Activated CD4-positive, alpha-beta memory T cell treated with anti-CD3 and anti-CD28 coated beads for 36 hours (primary cell): Measurements from ENCODE around the gene INTS4. TPM values are rescaled to one million over a fixed set of nuclear protein-coding genes. Genes with fewer than 3 reads are reported as not detected.
"Not testable (repeated sequence)": the region's sequence is repeated elsewhere in the genome, so short reads cannot be mapped to it uniquely, and the experiment has no call there.

Experiments
- CTCF ChIA-PET: fragments of 350-600 bp; sonication (Branson Sonifier 250); formaldehyde crosslinking; loops from one replicate; lab custom pipeline; 2021; ENCODE audit warnings: antibody characterized with exemption, inconsistent platforms; lab: Charles Lee
- POLR2A ChIA-PET: fragments of 350-600 bp; sonication (Branson Sonifier 250); formaldehyde crosslinking; loops from one replicate; lab custom pipeline; 2021; ENCODE audit warnings: antibody characterized with exemption; lab: Charles Lee
- DNase-seq: peaks from one replicate; pipeline ENCODE4 v3.0.0-alpha.2; 2020
- H3K27ac Mint-ChIP-seq: one replicate; pipeline ENCODE4 v1.8.0; 2021; ENCODE audit warnings: mixed read lengths
- H3K27me3 Mint-ChIP-seq: one replicate; pipeline ENCODE4 v1.8.0; 2021; ENCODE audit warnings: mixed read lengths
- H3K36me3 Mint-ChIP-seq: one replicate; pipeline ENCODE4 v1.8.0; 2021; ENCODE audit warnings: mixed read lengths
- H3K4me1 Mint-ChIP-seq: one replicate; pipeline ENCODE4 v1.8.0; 2021; ENCODE audit warnings: low read depth, mixed read lengths
- H3K4me3 Mint-ChIP-seq: one replicate; pipeline ENCODE4 v1.8.0; 2021; ENCODE audit warnings: mild to moderate bottlenecking, mixed read lengths
- H3K9me3 Mint-ChIP-seq: one replicate; pipeline ENCODE4 v1.8.0; 2021; ENCODE audit warnings: mixed read lengths
- intact Hi-C: fragments of 100-400 bp; cut with micrococcal nuclease; formaldehyde crosslinking; loops from one replicate; pipeline ENCODE4 v1.15.1; 2023
- total RNA-seq, 2 experiments: library from RNA; stranded (reverse); gene quantifications; one replicate each; pipeline ENCODE4 v1.2.3, GENCODE V29; 2021

The INTS4 gene
- total RNA-seq, 2 experiments from 2014 or later, result 53.5 to 55.3 TPM

GRCh38 chr11:78034623-78035022, 40.2 kb upstream of the INTS4 start:
- H3K9me3 Mint-ChIP-seq, result no peaks in the 10 kb centered on the region
- no peak overlapping the region for H3K27ac Mint-ChIP-seq
- peaks cover 3% of the 10 kb centered on the region for H3K4me1 Mint-ChIP-seq
- H3K36me3 Mint-ChIP-seq, result no peaks in the 10 kb centered on the region
- ChIA-PET POLR2A (no interaction called here), CTCF (interaction anchor here (4.2 kb wide), 1 partner anchor 11 kb away, joined by 24 read pairs; no protein-coding TSS in a partner anchor)
- no peak overlapping the region for H3K4me3 Mint-ChIP-seq
- no peaks in the 10 kb centered on the region for H3K27me3 Mint-ChIP-seq
- DNase-seq, result no peak
- intact Hi-C loops, result no loop called here

GRCh38 chr11:78033040-78033439, 38.6 kb upstream of the INTS4 start:
- no peak overlapping the region for H3K4me3 Mint-ChIP-seq
- DNase-seq, result no peak
- no peaks in the 10 kb centered on the region for H3K4me1 Mint-ChIP-seq
- H3K27ac Mint-ChIP-seq, result no peak overlapping the region
- H3K36me3 Mint-ChIP-seq, result no peaks in the 10 kb centered on the region
- intact Hi-C loops, result no loop called here
- H3K9me3 Mint-ChIP-seq, result no peaks in the 10 kb centered on the region
- no peaks in the 10 kb centered on the region for H3K27me3 Mint-ChIP-seq
- ChIA-PET CTCF (no interaction called here), POLR2A (no interaction called here)

GRCh38 chr11:78032090-78032489, 37.6 kb upstream of the INTS4 start:
- ChIA-PET POLR2A (no interaction called here), CTCF (no interaction called here)
- intact Hi-C loops, result no loop called here
- no peak for DNase-seq
- no peaks in the 10 kb centered on the region for H3K36me3 Mint-ChIP-seq
- H3K27me3 Mint-ChIP-seq, result no peaks in the 10 kb centered on the region
- H3K4me3 Mint-ChIP-seq, result no peak overlapping the region
- no peak overlapping the region for H3K27ac Mint-ChIP-seq
- no peaks in the 10 kb centered on the region for H3K4me1 Mint-ChIP-seq
- H3K9me3 Mint-ChIP-seq, result peaks cover 2% of the 10 kb centered on the region

- H3K36me3 Mint-ChIP-seq, result no peaks in the 10 kb centered on the region
- intact Hi-C loops, result no loop called here
- H3K27ac Mint-ChIP-seq, result no peak overlapping the region
- CTCF ChIA-PET, result no interaction called here
- POLR2A ChIA-PET, result no interaction called here
- no peak overlapping the region for H3K4me3 Mint-ChIP-seq
- peaks cover 2% of the 10 kb centered on the region for H3K9me3 Mint-ChIP-seq
- H3K27me3 Mint-ChIP-seq, result no peaks in the 10 kb centered on the region
- DNase-seq, result no peak
- no peaks in the 10 kb centered on the region for H3K4me1 Mint-ChIP-seq
Measured at GRCh38 chr11:78031629-78032028, 37.2 kb upstream of the INTS4 start.

GRCh38 chr11:78030429-78031325, 36.2 kb upstream of the INTS4 start:
- no peak overlapping the region for H3K4me3 Mint-ChIP-seq
- no peaks in the 10 kb centered on the region for H3K36me3 Mint-ChIP-seq
- no peak overlapping the region for H3K27ac Mint-ChIP-seq
- H3K27me3 Mint-ChIP-seq, result no peaks in the 10 kb centered on the region
- ChIA-PET CTCF (no interaction called here), POLR2A (no interaction called here)
- intact Hi-C loops, result no loop called here
- H3K9me3 Mint-ChIP-seq, result peaks cover 2% of the 10 kb centered on the region
- no peaks in the 10 kb centered on the region for H3K4me1 Mint-ChIP-seq
- no peak for DNase-seq

- DNase-seq, H3K9me3 Mint-ChIP-seq, POLR2A ChIA-PET, H3K4me3 Mint-ChIP-seq, intact Hi-C loops, H3K27ac Mint-ChIP-seq, H3K27me3 Mint-ChIP-seq, H3K36me3 Mint-ChIP-seq, H3K4me1 Mint-ChIP-seq: not testable (repeated sequence)
- CTCF ChIA-PET, result interaction anchor here (0.7 kb wide), 1 partner anchor 195 kb away, joined by 3 read pairs; no protein-coding TSS in a partner anchor
Measured at GRCh38 chr11:78028423-78028822, 34.0 kb upstream of the INTS4 start.

GRCh38 chr11:78027759-78028158, 33.3 kb upstream of the INTS4 start:
- ChIA-PET CTCF (interaction anchor here (0.7 kb wide), 1 partner anchor 195 kb away, joined by 3 read pairs; no protein-coding TSS in a partner anchor), POLR2A (no interaction called here)
- intact Hi-C loops, result no loop called here
- Mint-ChIP-seq H3K27ac (no peak overlapping the region), H3K4me1 (no peaks in the 10 kb centered on the region), H3K27me3 (peaks cover 1% of the 10 kb centered on the region), H3K4me3 (no peak overlapping the region), H3K36me3 (no peaks in the 10 kb centered on the region), H3K9me3 (peaks cover 2% of the 10 kb centered on the region)
- DNase-seq, result no peak

- no peaks in the 10 kb centered on the region for H3K36me3 Mint-ChIP-seq
- CTCF ChIA-PET, result no interaction called here
- peaks cover 12% of the 10 kb centered on the region for H3K27me3 Mint-ChIP-seq
- DNase-seq, result no peak
- H3K9me3 Mint-ChIP-seq, result peaks cover 2% of the 10 kb centered on the region
- no peak overlapping the region for H3K4me3 Mint-ChIP-seq
- intact Hi-C loops, result no loop called here
- no peaks in the 10 kb centered on the region for H3K4me1 Mint-ChIP-seq
- no peak overlapping the region for H3K27ac Mint-ChIP-seq
- POLR2A ChIA-PET, result no interaction called here
Measured at GRCh38 chr11:78025378-78025777, 30.9 kb upstream of the INTS4 start.

GRCh38 chr11:78023426-78023825, 29.0 kb upstream of the INTS4 start:
- intact Hi-C loops, result no loop called here
- POLR2A ChIA-PET, result interaction anchor here (0.5 kb wide), 1 partner anchor 90 kb away, joined by 3 read pairs; no protein-coding TSS in a partner anchor
- Mint-ChIP-seq H3K9me3 (peaks cover 2% of the 10 kb centered on the region), H3K27me3 (peaks cover 12% of the 10 kb centered on the region), H3K27ac (no peak overlapping the region), H3K4me3 (no peak overlapping the region), H3K36me3 (no peaks in the 10 kb centered on the region), H3K4me1 (no peaks in the 10 kb centered on the region)
- DNase-seq, result no peak
- CTCF ChIA-PET, result no interaction called here

- no peaks in the 10 kb centered on the region for H3K4me1 Mint-ChIP-seq
- no peak for DNase-seq
- H3K27ac Mint-ChIP-seq, result no peak within 1 kb of the TSS
- peaks cover 1% of the 10 kb centered on the region for H3K9me3 Mint-ChIP-seq
- H3K27me3 Mint-ChIP-seq, result peaks cover 12% of the 10 kb centered on the region
- H3K4me3 Mint-ChIP-seq, result no peak within 1 kb of the TSS
- H3K36me3 Mint-ChIP-seq, result no peaks in the 10 kb centered on the region
- ChIA-PET POLR2A (interaction anchor here (0.5 kb wide), 1 partner anchor 91 kb away, joined by 3 read pairs; no protein-coding TSS in a partner anchor), CTCF (no interaction called here)
- intact Hi-C loops, result no loop called here
Measured at GRCh38 chr11:78022397-78023396, 28.2 kb upstream of the INTS4 start, which contains the start of gene KCTD14. Gene KCTD14, minus strand, starts transcription at chr11:78023276. Its CDS starts 27 bp downstream, at chr11:78023249.

- peaks cover 12% of the 10 kb centered on the region for H3K27me3 Mint-ChIP-seq
- ChIA-PET CTCF (interaction anchor here (0.6 kb wide), 2 partner anchors 25 to 314 kb away, joined by 3 read pairs; no protein-coding TSS in a partner anchor), POLR2A (no interaction called here)
- no peaks in the 10 kb centered on the region for H3K9me3 Mint-ChIP-seq
- no peaks in the 10 kb centered on the region for H3K4me1 Mint-ChIP-seq
- H3K36me3 Mint-ChIP-seq, result no peaks in the 10 kb centered on the region
- intact Hi-C loops, result no loop called here
- DNase-seq, result no peak
- no peak overlapping the region for H3K27ac Mint-ChIP-seq
- no peak overlapping the region for H3K4me3 Mint-ChIP-seq
Measured at GRCh38 chr11:78021611-78022010, 27.1 kb upstream of the INTS4 start.

- intact Hi-C loops, result no loop called here
- ChIA-PET CTCF (interaction anchor here (1.4 kb wide), 1 partner anchor 25 kb away, joined by 7 read pairs; no protein-coding TSS in a partner anchor), POLR2A (no interaction called here)
- DNase-seq, result no peak
- Mint-ChIP-seq H3K27me3 (peaks cover 12% of the 10 kb centered on the region), H3K36me3 (no peaks in the 10 kb centered on the region), H3K4me1 (no peaks in the 10 kb centered on the region), H3K9me3 (no peaks in the 10 kb centered on the region), H3K4me3 (no peak overlapping the region), H3K27ac (no peak overlapping the region)
Measured at GRCh38 chr11:78020246-78020645, 25.8 kb upstream of the INTS4 start.
